ENCODE data around the gene SPATA12. TPM values are rescaled to one million over a fixed set of nuclear protein-coding genes. Genes with fewer than 3 reads are reported as not detected.

Gene SPATA12
- 0.10 TPM for total RNA-seq (2021; ENCODE audit: unreplicated experiment)
- polyA plus RNA-seq (2012; ENCODE audit: insufficient read length): not detected
- Bru-seq, nascent RNA: percentile 30 among the genes with signal in this experiment
- percentile 19 among the genes with signal in this experiment for BruChase-seq, experiment 1, labeled RNA remaining after a 2-hour chase
- percentile 22 among the genes with signal in this experiment for BruChase-seq, experiment 2, labeled RNA remaining after a 6-hour chase
- long read RNA-seq, partial matches to known transcripts: 0 of 1 reads
- long read RNA-seq, other reads (novel, unspliced or antisense): 1 of 1 reads

GRCh38 chr3:57060089-57060821 is at the start of gene SPATA12:
Gene SPATA12 (plus strand): TSS chr3:57060664. CDS start chr3:57073695, 13,031 bp downstream.
- in situ Hi-C loops (cut with HindIII; ENCODE audit: low pct_unique_long_range_greater_than_20kb, low sequenced_read_pairs) (no loop called here), intact Hi-C loops (cut with micrococcal nuclease; ENCODE audit: unreplicated experiment) (loop anchor here (5.0 kb wide), 1 partner anchor 53 kb away; no protein-coding TSS in a partner anchor)
- H3K27ac ChIP-seq (ENCODE audit: low read length): peak within 1 kb of the TSS; percentile 82
- ChIA-PET POLR2A (interaction anchor here (0.6 kb wide), 1 partner anchor 363 kb away, joined by 6 read pairs; no protein-coding TSS in a partner anchor), CTCF (interaction anchor here (0.6 kb wide), 1 partner anchor 65 kb away, joined by 8 read pairs; no protein-coding TSS in a partner anchor)
- peak; percentile 99 for ATAC-seq
- H3K4me1 ChIP-seq (ENCODE audit: control insufficient read depth, insufficient read depth, low read length): peaks cover 31% of the 10 kb centered on the region
- TF ChIP-seq SIN3A (IDR thresholded peaks at IDR 0.05; ENCODE audit: borderline replicate concordance, insufficient read depth, low read depth, low read length) (no peak), REST (IDR thresholded peaks at IDR 0.05; ENCODE audit: insufficient read depth in 1 of 2, low read depth in 2 of 2, low read length in 1 of 2) (no peak), POLR2AphosphoS5 (IDR thresholded peaks at IDR 0.05; ENCODE audit: low read depth, low read length) (no peak; the same call in 1 of the 2 replicates), CTCF (IDR thresholded peaks at IDR 0.05) (no peak), TCF7L2 (IDR thresholded peaks at IDR 0.05; ENCODE audit: low read depth, low read length) (peak; percentile 89)
- peak; percentile 75 for DNase-seq (ENCODE audit: low read depth, low spot score)
- H3K27me3 ChIP-seq (ENCODE audit: control insufficient read depth, insufficient read depth, low read length): no peaks in the 10 kb centered on the region
- H3K9me3 ChIP-seq (ENCODE audit: control insufficient read depth, insufficient read depth, low read depth, low read length): no peaks in the 10 kb centered on the region
- no peaks in the 10 kb centered on the region for H3K36me3 ChIP-seq (ENCODE audit: control insufficient read depth, insufficient read depth, low read length)
- BruUV-seq (replicated peaks): no TSS peak
- peak within 1 kb of the TSS in 1 of 2 experiments; percentile 42; a peak in 2 of 4 replicates for H3K4me3 ChIP-seq (ENCODE audit: low read depth in 2 of 2, low read length in 2 of 2)

- ATAC-seq (no peak), DNase-seq (ENCODE audit: low read depth, low spot score) (no peak)
- in situ Hi-C loops (cut with HindIII; ENCODE audit: low pct_unique_long_range_greater_than_20kb, low sequenced_read_pairs): no loop called here
- H3K4me1 ChIP-seq (ENCODE audit: control insufficient read depth, insufficient read depth, low read length): peaks cover 12% of the 10 kb centered on the region
- TF ChIP-seq SIN3A (IDR thresholded peaks at IDR 0.05; ENCODE audit: borderline replicate concordance, insufficient read depth, low read depth, low read length): no peak
- no peak for TF ChIP-seq CTCF (IDR thresholded peaks at IDR 0.05)
- TF ChIP-seq TCF7L2 (IDR thresholded peaks at IDR 0.05; ENCODE audit: low read depth, low read length): no peak
- TF ChIP-seq POLR2AphosphoS5 (IDR thresholded peaks at IDR 0.05; ENCODE audit: low read depth, low read length): no peak
- no peak for TF ChIP-seq REST (IDR thresholded peaks at IDR 0.05; ENCODE audit: insufficient read depth in 1 of 2, low read depth in 2 of 2, low read length in 1 of 2)
- H3K27me3 ChIP-seq (ENCODE audit: control insufficient read depth, insufficient read depth, low read length): no peaks in the 10 kb centered on the region
- no peaks in the 10 kb centered on the region for H3K36me3 ChIP-seq (ENCODE audit: control insufficient read depth, insufficient read depth, low read length)
- intact Hi-C loops (cut with micrococcal nuclease; ENCODE audit: unreplicated experiment): no loop called here
- H3K9me3 ChIP-seq (ENCODE audit: control insufficient read depth, insufficient read depth, low read depth, low read length): no peaks in the 10 kb centered on the region
- no peak overlapping the region for H3K27ac ChIP-seq (ENCODE audit: low read length)
- BruUV-seq (replicated peaks): no TSS peak
- CTCF ChIA-PET: no interaction called here
- POLR2A ChIA-PET: no interaction called here
- H3K4me3 ChIP-seq (ENCODE audit: low read depth in 2 of 2, low read length in 2 of 2): no peak overlapping the region
These were observed 49.4 kb upstream of the SPATA12 start for GRCh38 chr3:57011022-57011421.

Data from Panc1 (cell line).